Putamen (tissue), 1 donor: ENCODE data around the gene DEFB118.
"Not testable (repeated sequence)": the region's sequence is repeated elsewhere in the genome, so short reads cannot be mapped to it uniquely, and the experiment has no call there.

ENCODE experiments used
- DNase-seq: peaks from one replicate; pipeline ENCODE4 v3.0.0-alpha.2; 2016; ENCODE audit warnings: low spot score

Gene DEFB118, protein sequence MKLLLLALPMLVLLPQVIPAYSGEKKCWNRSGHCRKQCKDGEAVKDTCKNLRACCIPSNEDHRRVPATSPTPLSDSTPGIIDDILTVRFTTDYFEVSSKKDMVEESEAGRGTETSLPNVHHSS

DNA sequence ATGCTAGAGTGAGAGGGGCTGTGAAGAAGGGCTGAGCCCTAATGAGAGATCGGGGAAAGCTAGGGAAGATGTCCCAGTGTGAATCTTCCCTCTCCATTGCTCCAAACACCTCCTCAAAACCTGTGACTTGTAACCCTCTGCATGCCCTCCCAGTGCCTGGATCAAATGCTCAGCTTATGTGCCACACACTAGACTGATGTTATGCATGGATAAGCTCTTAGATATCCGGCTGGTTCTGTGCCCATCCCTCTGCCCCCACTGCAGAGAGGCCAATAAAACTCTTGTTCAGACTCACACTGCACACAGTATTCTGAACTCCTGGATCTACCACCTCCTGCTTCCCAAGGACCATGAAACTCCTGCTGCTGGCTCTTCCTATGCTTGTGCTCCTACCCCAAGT, at the start of gene DEFB118:
Gene DEFB118 (plus strand): TSS at position 301 of the 400 bp plus-strand sequence. CDS start 50 bp downstream, at position 351.
- DNase-seq: no peak

DNA sequence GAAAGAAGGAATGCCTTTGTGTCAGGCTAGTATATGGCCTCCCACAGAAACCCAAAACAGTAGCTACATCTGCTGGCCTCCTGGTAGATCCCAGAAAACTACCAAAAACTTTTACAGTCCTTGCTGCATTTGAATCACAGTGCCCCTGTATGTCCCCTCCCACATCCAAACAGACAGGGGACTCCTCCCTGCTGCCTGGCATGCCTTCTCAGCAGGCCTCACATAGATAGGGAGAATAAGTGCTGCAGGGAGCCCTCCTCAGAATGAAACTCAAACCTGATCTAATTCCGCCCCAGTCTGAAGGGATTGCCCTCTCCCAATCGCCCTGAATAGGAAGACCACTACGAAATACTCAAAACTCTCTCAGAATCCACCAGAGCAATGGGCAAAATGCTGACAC, 45.9 kb upstream of the DEFB118 start:
- DNase-seq: no peak

DNA sequence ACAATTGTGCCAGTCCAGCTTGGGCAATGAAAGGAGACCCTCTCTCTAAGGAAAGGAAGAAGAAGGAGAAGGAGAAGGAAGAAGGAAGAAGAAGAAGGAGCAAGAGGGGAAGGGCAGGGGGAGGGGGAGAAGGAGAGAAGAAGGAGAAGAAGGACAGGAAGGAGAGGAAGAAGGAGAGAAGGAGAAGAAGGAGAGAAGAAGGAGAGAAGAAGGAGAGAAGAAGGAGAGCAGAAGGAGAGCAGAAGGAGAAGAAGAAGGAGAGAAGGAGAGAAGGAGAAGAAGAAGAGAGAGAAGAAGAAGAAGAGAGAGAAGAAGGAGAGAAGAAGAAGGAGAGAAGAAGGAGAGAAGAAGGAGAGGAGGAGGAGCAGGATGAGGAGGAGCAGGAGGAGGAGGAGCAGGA, 37.5 kb upstream of the DEFB118 start:
- no peak for DNase-seq

DNA sequence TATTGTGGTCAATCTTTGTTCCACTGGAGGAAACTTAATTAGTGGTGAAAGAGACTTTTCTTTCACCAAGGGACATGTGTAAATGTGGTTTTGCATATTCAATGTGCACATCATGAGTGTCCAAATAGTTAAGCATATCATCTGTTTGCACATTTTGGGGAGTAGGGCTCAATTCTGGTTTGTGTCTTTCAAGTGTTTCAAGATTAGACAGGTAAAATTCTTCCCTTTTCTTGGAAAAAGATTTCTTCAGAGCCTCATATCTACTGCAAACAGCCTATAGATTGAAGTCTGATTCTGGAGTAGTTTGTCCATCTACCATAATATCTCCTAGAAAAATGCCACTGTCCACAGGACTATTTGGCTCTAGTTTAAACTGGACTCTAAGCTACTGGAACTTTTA, 26.9 kb upstream of the DEFB118 start:
- no peak for DNase-seq

DNA sequence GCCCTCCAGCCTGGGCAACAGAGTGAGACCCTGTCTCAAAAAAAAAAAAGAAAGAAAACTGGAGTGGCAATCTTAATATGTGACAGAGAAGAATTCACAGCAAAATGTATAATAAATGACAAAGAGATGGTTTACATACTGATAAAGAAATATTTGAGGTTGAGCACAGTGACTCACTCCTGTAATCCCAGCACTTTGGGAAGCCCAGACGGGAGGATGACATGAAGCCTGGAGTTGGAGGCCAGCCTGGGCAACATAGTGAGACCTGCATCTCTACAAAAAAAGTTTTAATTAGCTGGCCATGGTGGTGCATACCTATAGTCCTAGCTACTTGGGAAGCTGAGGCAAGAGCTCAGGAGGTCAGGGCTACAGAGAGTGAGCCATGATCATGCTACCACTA, 12.4 kb upstream of the DEFB118 start:
- no peak for DNase-seq

DNA sequence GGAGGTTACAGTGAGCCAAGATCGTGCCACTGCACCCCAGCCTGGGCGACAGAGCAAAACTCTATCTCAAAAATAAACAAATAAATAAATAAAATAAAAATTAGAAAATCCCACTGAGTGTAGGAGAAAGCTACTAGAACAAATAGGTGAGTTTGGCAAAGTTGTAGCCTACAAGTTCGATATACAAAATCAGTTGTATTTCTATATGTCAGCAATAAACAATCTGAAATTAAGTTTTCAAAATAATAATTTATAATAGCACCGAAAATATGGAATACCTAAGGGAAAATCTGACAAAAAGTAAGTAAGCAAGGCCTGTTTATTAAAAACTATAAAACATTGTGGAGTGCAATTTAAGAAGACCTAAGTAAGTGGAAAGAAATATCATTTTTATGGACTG, 5.1 kb upstream of the DEFB118 start:
- DNase-seq: no peak

DNA sequence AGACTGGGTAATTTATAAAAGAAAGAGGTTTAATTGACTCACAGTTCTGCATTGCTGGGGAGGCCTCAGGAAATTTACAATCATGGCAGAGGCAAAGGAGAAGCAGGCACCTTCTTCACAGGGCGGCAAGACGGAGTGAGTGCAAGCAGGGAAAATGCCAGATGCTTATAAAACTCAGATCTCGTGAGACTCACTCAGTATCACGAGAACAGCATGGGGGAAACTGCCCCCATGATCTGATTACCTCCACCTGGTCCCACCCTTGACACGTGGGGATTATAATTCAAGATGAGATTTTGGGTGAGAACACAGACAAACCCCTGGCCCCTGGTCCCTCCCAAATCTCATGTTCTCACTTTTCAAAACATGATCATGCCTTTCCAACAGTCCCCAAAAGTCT, 4.1 kb upstream of the DEFB118 start:
- DNase-seq: not testable (repeated sequence)

DNA sequence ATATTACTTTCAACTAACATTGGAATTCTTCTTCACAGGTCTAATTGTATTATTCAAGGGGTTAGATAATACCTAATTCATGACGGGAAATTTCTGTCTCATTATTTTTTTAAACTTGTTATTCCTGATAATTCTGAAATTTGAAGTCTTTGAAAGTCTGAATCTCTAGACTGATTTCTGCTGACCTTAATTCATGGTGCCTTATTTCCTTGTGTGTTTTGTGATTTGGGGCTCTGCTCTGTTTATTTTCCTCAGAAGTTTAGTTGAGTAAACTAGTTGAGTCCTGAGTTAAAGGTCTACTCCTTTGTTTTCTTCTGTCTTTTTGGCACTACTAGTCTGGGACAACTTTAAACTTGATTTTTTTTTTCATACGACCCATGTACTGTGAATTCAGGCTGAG, 5.9 kb downstream of the DEFB118 start:
- DNase-seq: no peak

DNA sequence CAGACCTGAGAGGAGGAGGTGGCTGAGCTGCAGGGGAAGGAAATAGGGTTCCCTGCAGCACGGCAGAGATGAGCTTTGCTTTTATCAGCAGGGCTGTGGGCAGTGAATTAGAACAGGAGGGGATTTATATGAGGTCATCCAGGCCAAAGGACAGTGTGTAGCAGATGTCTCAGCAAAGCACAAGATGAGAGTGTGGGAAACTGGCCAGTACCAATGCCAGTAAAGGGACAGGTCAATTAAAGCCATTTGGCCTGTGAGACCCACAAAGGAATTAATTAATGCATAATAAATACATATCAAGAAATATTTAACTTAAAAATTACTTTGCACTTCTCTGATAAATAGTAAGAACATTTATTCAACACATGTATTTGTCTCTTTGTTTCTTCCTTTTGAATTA, 22.1 kb downstream of the DEFB118 start, which contains the start of gene DEFB119:
Gene DEFB119 (minus strand): TSS at position 101 of the 400 bp plus-strand sequence. CDS start 107 bp downstream, outside the sequence.
- DNase-seq: no peak

DNA sequence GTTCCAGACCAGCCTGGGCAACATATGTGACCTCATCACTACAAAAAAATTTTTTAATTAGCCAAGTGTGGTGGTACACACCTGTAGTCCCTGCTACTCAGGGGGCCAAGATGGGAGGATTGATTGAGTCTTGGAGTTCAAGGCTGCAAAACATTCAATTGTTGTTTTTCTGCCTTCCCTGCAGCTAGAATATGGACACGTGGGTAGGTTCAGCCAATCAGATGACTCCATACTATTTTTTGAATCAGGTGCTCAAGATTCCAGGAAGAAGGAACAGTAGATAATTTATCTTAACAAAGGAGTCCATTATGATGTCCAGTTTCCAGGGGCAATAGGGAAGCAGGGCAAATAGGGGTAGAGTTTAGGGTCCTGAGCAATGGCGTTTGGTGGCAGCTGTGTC, 24.4 kb downstream of the DEFB118 start:
- DNase-seq: no peak

DNA sequence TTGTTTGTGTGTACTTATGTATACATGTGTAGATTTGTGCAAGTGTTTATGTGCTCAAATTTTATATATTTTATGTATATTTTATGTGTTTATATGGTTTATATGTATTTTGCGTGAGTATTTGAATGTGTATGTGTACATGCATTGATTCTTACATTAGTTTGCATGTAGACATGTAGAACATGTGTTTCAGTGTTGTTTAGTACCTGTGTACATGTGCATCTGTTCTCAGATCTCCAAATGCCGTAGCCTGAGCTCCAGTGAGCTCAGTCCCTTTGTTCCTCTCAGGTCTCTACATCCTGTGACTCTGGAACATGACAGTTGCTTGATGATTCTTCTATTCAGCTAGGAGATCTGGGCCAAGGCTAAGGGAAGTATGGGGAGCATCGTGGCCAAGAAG, 26.5 kb downstream of the DEFB118 start:
- no peak for DNase-seq

DNA sequence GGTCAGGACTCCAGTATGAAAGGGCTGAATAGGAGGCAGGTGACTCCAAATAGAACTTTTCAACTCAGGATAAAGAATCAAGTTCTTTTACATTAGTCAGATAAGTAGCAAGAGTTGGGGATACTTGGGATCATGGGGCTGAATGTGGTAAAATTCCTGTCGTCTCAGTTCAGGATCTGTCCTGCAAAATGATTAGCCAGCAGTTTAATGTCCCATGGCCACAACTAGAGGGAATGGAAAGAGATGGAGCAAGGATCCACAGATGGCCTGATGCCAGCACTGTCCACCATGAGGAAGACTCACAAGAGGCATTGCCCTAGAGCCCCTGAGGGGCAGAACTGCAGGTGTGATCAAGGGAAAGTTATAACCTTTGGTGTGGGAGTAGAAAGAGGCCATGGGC, 35.5 kb downstream of the DEFB118 start:
- DNase-seq: no peak

DNA sequence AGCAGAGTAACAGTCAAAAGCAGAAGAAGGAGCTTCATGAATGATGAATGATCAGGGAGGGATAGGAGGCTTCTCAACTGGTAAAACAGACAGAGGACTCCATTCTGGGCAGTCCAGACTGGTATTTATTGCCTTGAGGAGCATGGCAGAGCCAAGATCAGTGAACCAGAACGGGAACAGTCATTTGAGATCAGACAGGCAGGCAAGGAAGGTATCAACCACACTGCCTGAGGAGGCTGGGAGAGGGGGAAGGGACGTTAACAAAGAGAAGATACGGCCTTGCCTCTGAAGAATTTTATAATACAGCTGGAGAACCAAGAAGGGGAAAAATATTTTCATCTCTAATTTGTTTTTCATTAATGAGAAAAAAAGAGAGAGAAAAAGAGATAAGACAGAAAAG, 37.7 kb downstream of the DEFB118 start, which contains the start of gene DEFB121:
Gene DEFB121 (minus strand): TSS at position 101 of the 400 bp plus-strand sequence. CDS start 63 bp downstream, at position 38.
- DNase-seq: no peak

DNA sequence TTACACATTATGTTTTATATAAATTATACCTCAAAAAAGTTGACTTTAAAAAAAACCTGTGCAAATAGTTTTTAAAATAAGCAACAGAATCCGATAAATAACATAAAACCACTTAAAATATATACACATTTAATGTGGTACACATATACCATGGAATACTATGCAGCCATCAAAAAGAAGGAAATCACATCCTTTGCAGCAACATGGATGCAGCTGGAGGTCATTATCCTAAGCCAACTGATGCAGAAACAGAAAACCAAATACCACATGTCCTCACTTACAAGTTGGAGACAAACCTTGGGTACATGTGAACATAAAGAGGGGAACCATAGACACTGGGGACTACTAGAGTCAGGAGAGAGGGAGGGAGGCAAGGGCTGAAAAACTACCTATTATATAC, 41.6 kb downstream of the DEFB118 start:
- no peak for DNase-seq

DNA sequence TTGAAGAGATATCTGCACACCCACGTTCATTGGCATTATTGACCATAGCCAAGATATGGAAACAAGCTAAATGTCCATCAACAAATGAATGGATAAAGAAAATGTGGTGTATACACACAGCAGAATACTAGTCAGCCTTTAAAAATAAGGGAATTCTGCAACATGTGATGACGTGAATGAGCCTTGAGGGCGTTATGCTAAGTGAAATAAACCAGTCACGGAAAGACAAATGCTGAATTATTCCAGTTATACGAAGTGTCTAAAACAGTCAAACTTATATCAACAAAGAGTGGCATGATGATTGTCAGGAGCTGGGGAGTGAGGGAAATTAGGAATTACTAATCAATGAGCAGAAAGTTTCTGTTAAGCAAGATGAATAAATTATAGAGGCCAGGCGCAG, 46.0 kb downstream of the DEFB118 start:
- no peak for DNase-seq

DNA sequence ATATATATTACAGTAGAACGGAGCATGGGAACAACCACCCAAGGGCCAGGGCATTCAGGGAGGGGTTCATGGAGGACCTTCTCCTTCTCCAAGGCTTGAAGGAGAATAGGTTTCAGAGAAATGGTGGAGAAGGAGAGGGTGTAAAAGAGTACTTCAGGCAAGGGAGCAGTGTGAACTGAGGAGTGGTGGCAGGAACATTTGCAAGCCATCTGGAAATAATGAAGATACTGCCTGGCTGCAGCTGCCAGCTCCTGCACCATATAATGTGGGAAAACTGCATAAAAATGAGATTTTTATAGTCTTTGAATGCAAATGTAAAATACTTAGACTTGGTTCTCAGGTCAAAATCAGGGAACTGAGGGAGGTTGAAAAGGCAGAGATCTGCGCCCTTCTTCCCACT, 47.3 kb downstream of the DEFB118 start:
- DNase-seq: no peak

DNA sequence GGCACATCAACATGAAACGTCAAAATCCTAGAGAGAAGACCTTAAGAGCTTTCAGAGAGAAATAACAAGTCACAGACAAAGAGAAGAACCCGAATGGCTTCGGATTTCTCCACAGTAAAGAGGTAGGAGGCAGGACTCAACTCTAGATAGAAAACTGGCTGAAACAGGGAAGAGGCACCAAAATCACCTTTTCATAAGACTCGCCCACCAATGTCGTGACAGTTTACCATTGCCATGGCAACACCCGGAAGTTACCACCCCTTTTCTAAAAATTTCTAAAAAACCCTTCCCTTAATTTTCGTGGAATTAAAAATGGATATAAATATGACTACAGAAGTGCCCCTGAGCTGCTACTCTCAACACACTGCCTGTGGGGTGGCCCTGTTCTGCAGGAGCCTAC, 49.9 kb downstream of the DEFB118 start:
- no peak for DNase-seq
